SK-N-DZ (cell line): Measurements from ENCODE around the gene STUB1.

Experiments used
- DNase-seq: peaks from one replicate; pipeline ENCODE4 v3.0.0-alpha.2; 2015; ENCODE audit warnings: low spot score

STUB1 gene

DNA sequence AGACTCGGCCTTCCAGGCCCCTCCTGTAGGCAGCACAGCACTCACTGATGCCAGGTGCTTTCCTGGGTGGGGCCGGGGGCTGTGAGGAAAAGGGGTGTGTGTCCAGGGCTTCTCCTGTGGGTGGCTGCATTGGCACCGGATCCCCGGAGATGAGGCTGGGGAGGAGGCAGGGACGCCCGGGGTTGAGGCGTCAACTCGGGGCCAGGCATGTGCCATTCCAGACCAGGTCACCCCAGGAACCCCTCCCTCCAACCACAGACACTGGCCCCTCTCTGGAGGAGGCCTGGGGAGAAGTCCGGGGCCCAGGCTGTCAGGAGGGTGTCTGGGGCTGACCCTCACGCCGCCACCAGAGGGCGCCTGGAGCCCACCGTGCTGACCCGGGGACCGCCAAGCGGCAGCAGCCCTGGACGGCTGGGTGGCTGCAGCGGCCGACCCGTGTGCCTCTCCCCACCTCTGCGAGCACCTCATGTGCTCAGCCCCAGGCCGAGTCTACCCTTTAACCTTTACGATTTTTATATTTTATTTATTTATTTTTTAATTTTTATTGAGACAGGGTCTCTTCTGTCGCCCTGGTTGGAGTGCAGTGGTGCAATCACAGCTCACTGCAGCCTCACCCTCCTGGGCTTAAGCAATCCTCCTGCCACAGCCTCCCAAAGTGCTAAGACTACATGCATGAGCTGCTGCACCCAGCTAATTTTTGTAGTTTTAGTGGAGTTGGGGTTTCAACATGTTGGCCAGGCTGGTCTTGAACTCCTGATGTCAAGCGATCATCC, 31.5 kb downstream of the STUB1 start:
- peak; percentile 80 for DNase-seq

DNA sequence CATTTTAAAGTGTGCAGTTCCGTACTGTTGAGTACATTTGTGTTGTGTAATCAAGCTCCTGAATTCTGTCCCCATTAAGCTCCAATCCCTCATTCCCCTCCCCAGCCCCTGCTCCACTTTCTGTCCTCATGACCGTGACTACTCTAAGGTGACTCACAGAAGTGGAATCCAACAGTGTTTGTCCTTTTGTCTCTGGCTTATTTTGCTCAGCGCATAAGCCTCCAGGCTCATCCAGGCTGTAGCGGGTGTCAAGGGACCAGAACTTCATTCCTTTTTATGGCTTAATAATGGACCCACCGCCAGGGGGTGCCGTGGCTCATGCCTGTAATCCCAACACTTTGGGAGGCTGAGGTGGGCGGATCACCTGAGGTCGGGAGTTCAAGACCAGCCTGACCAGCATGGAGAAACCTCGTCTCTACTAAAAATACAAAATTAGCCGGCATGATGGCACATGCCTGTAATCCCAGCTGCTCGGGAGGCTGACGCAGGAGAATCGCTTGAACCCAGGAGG, 32.6 kb downstream of the STUB1 start:
- peak; percentile 70 for DNase-seq

DNA sequence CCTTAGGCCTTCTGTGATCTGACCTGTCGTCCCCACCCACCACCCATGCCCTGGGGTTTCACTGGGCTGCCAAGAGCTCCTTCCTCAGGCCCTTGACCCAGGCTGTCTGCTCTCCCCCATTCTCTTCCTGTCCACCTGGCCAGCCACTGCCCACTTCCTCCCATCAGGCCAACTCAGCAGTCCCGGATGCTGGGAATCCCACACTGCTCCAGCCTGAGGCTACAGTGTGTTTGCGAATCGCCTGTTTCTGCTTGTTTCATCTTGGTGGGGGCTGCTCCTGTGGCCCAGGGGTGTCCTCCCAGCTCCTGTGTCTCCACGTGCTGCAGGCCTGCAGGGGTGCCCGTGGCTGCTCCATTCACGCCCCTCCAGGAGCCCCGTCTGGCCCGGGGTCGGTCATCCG, 33.9 kb downstream of the STUB1 start:
- DNase-seq: no peak

DNA sequence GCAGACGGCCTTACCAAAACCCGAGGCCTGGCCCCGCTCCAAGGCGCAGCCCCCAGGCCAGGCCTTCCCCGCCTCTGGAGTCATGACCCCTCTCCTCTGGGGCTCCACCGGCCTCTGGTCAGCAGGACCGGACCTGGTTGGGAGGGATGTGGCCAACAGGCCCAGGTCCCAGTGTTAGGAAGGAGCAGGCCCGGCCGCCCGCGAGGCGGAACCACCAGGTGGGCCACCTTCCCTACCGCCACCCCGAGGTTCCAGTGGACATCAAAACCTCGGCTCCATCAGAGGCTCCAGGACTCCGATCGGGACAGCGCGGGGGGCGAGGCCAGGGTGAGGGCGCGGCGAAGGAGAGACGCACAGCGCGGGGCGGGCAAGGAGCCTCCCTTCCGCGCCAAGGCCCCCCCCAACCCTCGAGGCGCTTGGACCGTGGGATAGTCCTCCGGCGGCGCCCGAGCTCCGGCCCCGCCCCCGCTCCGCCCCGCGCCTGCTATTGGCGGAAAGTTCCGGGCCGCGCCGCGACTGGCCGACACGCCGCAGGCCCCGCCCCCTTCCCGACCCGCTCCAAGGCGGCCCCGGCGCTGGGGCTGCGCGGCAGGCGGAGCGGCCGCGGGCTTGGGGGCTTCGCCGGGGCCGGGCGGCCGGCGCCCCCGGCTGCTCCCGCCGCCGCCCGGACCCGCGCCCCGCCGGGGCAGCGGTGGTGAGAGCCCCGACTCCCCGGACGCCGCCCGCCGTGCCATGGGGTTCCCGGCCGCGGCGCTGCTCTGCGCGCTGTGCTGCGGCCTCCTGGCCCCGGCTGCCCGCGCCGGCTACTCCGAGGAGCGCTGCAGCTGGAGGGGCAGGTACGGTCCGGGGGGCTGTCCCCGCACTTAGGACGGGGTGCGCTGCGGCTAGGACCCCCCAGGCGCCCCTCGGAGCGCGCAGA, 34.6 kb downstream of the STUB1 start, which contains the start of gene METRN:
TSS of gene METRN (plus strand) at position 561 of the 919 bp plus-strand sequence. CDS start at position 733, 172 bp downstream.
- DNase-seq: peak; percentile 82

DNA sequence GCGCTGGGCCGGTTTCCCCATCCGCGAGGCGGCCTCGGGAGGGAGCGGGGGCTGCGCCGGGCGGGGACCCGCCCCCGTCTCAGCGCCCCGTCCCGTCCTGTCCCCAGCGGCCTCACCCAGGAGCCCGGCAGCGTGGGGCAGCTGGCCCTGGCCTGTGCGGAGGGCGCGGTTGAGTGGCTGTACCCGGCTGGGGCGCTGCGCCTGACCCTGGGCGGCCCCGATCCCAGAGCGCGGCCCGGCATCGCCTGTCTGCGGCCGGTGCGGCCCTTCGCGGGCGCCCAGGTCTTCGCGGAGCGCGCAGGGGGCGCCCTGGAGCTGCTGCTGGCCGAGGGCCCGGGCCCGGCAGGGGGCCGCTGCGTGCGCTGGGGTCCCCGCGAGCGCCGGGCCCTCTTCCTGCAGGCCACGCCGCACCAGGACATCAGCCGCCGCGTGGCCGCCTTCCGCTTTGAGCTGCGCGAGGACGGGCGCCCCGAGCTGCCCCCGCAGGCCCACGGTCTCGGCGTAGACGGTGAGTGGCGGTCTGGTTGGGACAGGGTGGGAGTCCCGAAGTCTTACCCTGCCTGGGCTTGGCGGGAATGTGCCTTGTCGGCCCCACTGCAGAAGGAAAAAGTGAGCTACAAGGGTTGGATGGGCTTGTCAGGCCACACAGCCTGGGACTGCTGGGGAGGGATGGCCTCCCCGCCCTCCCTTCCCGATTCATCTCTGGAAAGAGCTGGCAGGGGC, 35.4 kb downstream of the STUB1 start:
- DNase-seq: no peak

DNA sequence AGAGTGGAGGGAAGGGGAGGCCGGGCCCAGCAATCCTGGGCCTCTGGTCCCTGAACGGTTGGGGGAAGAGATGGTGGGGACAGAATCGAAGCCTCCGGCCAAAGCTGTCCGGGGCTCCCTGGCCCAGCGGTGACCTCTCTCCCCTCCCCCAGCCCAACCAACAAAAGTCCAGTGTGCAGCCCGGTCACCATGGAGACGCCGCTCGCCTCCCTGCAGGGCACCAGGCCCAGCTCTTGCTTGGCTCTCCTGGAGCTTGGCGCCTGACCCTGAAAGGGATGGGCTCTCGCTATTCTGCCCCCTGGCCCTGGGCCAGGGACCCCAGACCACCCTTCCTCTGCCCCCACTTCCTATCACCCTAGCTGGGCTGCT, 36.0 kb downstream of the STUB1 start:
- no peak for DNase-seq

DNA sequence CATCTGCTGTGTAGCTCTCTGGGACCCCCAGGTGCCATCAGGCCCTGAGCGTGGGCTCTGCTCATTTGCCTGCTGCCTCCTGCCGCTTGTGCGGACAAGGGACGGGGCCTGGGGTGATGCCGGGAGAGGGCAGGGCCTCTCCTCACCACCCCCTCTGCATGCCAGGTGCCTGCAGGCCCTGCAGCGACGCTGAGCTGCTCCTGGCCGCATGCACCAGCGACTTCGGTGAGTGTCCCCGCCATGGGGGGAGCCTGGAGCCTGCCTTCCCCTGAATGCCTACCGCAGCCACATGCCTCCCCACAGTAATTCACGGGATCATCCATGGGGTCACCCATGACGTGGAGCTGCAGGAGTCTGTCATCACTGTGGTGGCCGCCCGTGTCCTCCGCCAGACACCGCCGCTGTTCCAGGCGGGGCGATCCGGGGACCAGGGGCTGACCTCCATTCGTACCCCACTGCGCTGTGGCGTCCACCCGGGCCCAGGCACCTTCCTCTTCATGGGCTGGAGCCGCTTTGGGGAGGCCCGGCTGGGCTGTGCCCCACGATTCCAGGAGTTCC, 36.6 kb downstream of the STUB1 start:
- DNase-seq: no peak

DNA sequence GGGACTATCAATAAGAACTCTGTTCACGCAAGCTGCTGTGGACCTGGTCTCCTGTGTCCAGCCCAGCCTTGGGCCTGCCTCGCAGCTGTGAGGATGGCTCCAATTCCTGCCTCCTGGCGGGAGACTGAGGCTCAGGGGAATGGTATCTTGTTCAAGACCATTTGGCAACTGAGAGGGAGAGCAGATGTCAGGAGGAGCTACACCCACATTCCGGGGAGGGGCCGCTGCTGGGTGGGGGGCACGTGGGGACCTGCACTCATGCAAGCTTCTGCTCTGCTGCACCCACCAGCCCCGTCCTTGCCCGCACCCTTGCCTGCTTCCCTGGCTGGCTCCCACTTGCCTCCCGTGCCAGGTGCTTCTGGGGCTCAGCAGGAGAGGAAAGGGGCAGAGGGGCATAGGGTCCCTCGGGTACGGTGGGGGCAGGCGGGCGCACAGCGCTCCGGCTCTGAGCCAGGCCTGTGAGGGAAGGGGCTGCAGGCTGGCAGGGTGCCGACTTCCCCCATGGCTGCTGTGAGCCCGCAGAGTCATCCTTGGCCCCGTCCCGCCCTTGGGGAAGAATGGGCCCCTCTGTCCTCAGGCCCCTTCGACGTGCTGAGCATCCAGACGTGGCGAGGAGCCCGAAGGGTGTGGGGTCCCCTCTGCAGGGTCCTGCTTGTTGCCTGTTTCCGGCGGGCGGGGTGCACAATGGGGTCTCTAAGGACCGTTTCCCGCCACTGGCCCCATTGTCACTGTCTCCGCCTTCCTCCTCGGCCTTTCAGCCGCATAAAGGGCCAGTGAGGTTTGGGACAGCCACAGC, 37.4 kb downstream of the STUB1 start:
- no peak for DNase-seq

DNA sequence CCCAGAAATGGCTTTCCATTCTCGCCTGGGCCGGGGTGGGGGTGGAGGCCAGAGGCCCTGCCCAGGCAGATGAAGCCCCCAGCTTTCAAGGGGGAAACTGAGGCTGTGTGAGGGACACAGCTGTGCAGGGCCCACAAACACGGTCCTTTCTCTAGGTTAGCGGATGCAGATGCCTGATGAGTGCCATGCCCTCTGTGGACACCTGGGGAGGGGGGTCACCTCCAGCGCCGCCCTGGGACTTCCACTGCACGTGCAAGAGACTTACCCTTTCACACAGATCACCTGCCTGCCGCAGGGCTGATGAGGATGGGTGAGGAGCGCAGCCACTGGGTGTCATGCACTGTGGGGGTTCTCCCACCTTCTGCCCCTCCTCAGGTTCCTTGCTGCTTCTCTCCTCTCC, 38.2 kb downstream of the STUB1 start:
- no peak for DNase-seq

DNA sequence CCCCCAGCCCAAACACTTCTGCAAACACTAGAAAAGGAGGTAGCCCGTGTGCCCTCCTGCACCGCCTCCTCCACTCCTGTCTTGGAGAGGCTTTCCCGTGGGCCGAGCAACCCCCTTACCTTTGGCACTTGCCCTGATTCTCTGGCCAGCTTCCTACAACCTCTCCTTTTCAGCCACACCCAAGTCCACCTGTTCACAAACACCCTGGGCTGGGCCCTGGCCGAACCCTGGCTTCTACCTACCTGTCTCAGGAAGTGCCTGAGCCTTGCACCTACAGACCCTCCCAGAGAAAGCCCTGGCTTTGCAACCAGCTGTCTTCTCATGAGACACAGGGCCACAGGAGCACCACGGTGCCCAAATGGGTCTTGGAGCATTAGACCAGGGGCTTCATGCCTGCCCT, 38.7 kb downstream of the STUB1 start:
- no peak for DNase-seq

DNA sequence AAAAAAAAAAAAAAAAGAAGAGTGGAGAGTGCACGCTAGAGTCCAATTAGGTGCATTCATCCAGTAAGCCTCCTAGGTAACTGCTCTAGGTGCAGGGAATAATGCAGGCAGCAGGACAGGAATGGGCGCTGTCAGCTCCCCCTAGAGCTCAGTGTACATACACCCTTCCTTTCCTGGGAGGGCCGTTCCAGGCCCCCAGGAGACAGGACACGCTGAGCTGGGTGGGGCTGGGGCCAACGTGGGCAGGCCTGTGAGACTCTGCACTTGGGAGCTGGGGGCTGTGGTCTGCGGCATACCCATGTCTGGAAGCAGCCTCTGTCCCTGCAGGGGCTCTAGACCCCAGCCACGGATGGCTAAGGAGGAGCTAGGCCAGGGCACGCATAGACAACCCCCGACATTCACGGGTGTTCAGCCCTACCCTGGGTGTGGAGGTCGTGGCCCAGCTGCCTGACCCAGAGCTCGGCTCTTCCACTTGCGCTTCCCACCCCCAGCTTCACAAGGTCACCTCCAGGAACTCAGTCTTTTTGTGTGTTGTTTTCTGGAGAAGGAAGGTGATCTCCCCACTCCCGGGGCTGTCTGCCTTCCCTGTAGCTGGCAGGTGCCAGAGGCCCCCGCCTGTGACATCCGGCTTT, 39.7 kb downstream of the STUB1 start:
- DNase-seq: peak; percentile 78

DNA sequence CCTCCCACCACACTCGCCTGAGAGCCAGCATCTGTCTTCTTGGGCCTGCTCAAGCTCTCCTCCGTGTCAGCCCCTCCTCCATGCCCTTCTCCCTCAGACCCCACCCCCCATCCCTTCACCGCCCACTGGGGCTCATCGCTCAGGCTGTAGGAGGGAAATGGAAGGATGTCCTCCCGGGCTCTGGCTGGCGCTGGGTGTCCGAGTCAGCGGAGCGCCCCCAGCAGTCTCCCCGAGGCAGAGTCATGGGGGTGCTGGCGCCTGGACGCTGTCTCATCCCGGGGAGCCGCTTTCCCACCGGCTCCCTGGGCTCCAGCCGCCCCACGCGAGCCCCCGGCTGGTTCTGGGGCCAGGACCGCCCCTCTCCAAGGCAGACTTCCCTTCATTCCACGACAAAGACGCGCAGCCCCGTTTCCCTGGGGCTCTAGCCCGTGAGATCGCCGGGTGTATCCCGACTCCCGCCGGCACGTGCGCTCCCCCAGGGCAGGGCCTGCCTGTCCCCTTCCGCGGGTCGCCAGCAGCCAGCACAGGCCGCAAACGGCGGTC, 40.3 kb downstream of the STUB1 start:
- peak; percentile 92 for DNase-seq

DNA sequence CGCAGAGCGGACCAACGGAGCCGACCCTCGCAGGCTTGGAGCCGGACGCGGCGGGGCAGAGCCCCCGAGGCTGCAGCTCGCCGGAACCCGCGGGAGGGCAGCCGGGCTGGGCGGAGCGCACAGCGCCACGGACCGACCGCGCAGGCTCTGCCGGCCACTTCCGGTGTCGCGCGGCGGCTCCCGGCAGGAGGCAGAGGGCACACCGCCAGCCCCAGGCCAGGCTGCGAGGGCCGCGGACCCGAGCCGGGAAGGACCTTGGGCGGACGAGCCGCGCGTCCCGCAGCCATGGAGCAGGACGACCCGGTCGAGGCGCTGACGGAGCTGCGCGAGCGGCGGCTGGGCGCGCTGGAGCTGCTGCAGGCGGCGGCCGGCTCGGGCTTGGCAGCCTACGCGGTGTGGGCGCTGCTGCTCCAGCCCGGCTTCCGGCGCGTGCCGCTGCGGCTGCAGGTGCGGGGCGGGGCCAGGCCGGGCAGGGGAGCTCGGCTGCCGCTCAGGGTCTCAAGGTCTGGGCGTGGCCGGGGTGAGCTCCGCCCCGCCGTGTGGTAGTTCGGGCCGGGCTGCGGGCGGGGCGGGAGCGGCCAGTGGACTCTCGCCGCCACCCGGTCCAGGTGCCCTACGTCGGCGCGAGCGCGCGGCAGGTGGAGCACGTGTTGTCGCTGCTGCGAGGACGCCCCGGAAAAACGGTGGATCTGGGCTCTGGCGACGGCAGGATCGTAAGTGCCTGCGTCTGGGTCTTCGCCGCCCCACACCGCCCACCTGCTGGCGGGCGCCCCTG, 41.0 kb downstream of the STUB1 start, which contains the start of gene ANTKMT:
TSS of gene ANTKMT (plus strand) at position 157 of the 775 bp plus-strand sequence. CDS start at position 286, 129 bp downstream.
- DNase-seq: peak; percentile 87

DNA sequence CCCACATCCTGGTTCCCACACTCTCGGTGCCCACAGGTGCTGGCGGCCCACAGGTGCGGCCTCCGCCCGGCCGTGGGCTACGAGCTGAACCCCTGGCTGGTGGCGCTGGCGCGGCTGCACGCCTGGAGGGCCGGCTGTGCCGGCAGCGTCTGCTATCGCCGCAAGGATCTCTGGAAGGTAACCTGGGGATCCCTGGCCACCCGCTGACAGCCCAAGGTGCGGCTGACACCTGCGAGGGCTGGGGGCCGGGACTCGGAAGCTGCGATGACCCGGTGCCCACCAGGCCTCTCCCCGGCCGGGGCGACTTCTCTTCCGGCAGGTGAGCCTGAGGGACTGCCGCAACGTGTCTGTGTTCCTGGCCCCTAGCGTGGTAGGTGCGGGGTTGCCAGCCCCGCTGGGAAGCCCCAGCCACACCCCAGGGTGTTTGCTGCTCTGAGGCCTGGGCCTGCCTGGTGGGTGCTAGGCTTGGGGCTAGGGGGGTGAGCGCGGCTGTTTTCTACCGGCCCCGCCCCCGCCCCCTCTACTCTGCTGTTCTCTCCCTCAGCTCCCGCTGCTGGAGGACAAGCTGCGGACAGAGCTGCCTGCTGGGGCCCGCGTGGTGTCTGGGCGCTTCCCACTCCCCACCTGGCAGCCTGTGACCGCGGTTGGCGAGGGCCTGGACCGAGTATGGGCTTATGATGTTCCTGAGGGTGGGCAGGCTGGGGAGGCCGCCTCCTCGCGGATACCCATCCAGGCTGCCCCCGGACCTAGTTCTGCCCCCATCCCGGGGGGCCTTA, 41.7 kb downstream of the STUB1 start:
- no peak for DNase-seq

DNA sequence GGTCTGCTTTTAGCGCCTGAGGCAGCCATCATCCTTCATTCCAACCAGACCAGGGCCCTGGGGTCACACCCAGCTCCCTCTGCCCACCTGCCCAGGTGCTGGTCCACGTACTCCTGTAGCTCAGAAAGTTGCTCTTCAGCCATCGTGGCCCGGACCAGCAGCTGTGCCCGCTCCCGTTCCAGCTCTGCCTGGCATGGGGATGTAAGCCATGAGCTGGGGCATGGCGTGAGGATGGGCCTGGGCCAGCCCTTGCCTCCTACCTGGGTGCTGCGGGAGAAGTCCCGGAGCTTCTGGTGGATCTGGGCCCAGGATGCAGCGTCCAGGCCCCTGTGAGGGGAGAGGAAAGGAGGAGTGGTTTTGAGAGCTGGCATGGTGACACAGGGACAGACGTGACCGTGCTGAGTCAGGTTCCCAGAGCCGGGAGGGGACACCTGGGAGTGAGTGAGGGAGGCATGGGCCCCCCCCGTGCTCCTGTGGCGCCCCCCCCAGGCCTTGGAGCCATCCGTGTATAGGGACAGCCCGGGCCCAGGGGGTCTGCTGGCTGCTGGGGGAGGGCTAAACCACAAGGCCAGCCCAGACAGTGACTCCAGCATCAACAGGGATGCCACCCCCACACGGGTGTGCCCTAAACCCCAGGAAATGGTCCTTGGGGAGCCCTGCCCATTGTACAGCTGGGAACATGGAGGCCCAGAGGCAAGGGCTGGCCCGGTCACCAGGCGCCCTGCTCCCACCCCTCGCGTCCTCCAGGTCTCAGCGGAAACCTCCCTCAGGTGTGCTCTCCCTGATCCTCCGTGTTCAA, 42.8 kb downstream of the STUB1 start:
- no peak for DNase-seq

DNA sequence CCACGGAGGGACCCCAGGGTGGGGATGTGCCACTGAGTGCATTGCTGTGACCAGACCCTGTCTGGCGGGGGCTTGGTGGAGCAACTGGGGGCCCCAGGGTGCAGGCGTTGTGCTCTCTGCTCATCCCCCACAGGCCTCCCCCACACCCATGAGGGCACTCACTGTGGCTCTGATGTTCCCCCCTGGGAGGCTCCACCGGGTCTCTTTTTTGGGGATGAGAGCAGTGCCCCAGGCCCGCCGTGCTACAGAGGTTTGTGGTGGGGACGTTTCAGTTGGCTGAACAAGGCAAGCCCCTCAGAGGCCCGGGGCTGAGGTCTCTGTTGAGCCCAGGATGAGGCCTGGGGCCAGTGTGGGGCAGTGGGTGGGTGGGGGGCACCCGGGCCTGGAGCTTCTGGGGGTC, 43.5 kb downstream of the STUB1 start:
- no peak for DNase-seq
